ENCODE results near the gene SMAD3.

- TF ChIP-seq CTCF (IDR thresholded peaks at IDR 0.05), result no peak
- TF ChIP-seq EZH2 (IDR thresholded peaks at IDR 0.05; ENCODE audit: borderline replicate concordance, insufficient read depth, low read depth, low read length, poor library complexity, severe bottlenecking), result no peak
These were observed 15.9 kb upstream of the SMAD3 start for GRCh38 chr15:67049351-67050044.
